NCI-H146 treated with DMSO at 0.1 percent for 48 hours (cell line): Measurements from ENCODE around the gene SPATA31D3.
"Not testable (repeated sequence)": the region's sequence is repeated elsewhere in the genome, so short reads cannot be mapped to it uniquely, and the experiment has no call there.

Experiments used
- DNase-seq: peaks from one replicate; lab custom pipeline; 2025; ENCODE audit not compliant: unreplicated experiment; lab: John Stamatoyannopoulos, UW

SPATA31D3 gene

GRCh38 chr9:81976351-81976750 is 33.1 kb downstream of the SPATA31D3 start:
- DNase-seq: no peak

GRCh38 chr9:81979196-81979595 is 35.9 kb downstream of the SPATA31D3 start:
- DNase-seq: no peak

GRCh38 chr9:81980568-81980967 is 37.3 kb downstream of the SPATA31D3 start:
- no peak for DNase-seq

- no peak for DNase-seq
Observed at GRCh38 chr9:81981883-81982282, 38.6 kb downstream of the SPATA31D3 start.

GRCh38 chr9:81984928-81985327 is 41.6 kb downstream of the SPATA31D3 start:
- no peak for DNase-seq

GRCh38 chr9:81986051-81986450 is 42.8 kb downstream of the SPATA31D3 start:
- DNase-seq: no peak

GRCh38 chr9:81988472-81988871 is 45.2 kb downstream of the SPATA31D3 start, which contains the start of gene SPATA31D1:
TSS of gene SPATA31D1 (plus strand) at chr9:81988772. CDS start at chr9:81988819, 47 bp downstream.
- DNase-seq: not testable (repeated sequence)

GRCh38 chr9:81989700-81990099 is 46.4 kb downstream of the SPATA31D3 start:
- DNase-seq: no peak

GRCh38 chr9:81993656-81994055 is 50.4 kb downstream of the SPATA31D3 start:
- no peak for DNase-seq
